Measurements from ENCODE around the gene CYP26B1. TPM values are rescaled to one million over a fixed set of nuclear protein-coding genes. Genes with fewer than 3 reads are reported as not detected.

The CYP26B1 gene
- total and polyA plus RNA-seq, 12 donors: 0.88 to 8.3 (median 4.7) TPM

DNA sequence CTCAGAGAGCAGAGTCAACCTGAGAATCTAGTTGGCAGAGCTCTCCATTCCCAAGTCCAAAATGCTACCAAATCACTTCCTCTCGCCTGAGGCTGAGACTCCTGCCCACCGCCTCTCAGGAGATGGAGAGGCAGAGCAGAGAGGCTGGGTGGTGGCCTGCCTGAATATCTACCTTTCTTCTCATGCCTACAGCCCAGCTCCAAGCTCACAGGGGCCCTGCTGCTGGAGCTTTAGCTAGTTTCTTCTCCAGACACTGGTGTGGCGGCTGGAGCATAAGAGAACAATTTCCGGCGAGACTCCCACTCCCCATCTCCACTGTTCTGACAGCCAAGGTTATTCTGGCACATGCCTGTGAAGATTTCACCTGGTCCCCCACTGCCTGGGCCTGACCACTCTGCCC, 8.1 kb upstream of the CYP26B1 start:
- Histone ChIP-seq H3K4me1 (no peaks in the 10 kb centered on the region), H3K36me3 (no peaks in the 10 kb centered on the region), H3K9me3 (no peaks in the 10 kb centered on the region), H3K27ac (no peak overlapping the region), H3K4me3 (no peak overlapping the region), H3K27me3 (peaks cover 0 to 63% (median 30%) of the 10 kb centered on the region in 7 donors)
- no peak for DNase-seq
- no peak for ATAC-seq
- intact Hi-C loops (cut with DNase I): loop anchor here in 6 of 10 donors (2.0 to 10.0 kb wide), 6 partner anchors 231 to 589 kb away; no protein-coding TSS in a partner anchor
- 90 to 91% methylated on average over 5 of the region's 5 CpGs for WGBS, 2 donors
- TF ChIP-seq, protein P1, sequence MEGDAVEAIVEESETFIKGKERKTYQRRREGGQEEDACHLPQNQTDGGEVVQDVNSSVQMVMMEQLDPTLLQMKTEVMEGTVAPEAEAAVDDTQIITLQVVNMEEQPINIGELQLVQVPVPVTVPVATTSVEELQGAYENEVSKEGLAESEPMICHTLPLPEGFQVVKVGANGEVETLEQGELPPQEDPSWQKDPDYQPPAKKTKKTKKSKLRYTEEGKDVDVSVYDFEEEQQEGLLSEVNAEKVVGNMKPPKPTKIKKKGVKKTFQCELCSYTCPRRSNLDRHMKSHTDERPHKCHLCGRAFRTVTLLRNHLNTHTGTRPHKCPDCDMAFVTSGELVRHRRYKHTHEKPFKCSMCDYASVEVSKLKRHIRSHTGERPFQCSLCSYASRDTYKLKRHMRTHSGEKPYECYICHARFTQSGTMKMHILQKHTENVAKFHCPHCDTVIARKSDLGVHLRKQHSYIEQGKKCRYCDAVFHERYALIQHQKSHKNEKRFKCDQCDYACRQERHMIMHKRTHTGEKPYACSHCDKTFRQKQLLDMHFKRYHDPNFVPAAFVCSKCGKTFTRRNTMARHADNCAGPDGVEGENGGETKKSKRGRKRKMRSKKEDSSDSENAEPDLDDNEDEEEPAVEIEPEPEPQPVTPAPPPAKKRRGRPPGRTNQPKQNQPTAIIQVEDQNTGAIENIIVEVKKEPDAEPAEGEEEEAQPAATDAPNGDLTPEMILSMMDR (IDR thresholded peaks at IDR 0.05): no peak

DNA sequence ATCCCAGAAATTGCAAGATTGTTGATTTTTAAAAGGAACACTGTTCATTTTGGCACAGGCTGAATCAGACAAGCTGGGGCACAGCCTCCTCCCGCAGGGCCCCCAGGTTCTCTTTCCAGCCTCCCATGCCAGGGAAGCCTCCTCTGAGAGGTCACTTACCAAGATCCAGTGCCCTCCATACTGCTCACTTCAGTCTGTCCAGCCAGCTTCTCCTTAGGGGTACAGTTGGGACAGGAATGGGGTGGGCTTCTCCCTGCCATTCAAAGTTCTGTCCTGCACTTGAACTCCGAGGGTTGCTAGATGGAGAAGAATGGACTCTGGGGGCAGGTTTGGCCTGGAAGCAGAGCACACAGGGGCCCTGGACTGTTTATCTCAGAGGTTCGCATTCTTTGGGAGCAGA, 7.5 kb upstream of the CYP26B1 start:
- 86 to 90% methylated on average over 3 of the region's 3 CpGs for WGBS, 2 donors
- Histone ChIP-seq H3K4me3 (no peak overlapping the region), H3K27me3 (peaks cover 0 to 67% (median 31%) of the 10 kb centered on the region in 7 donors), H3K36me3 (no peaks in the 10 kb centered on the region), H3K27ac (no peak overlapping the region), H3K9me3 (no peaks in the 10 kb centered on the region), H3K4me1 (peaks cover 0 to 6% (median 1%) of the 10 kb centered on the region in 9 donors)
- DNase-seq (no peak), ATAC-seq (no peak)
- TF ChIP-seq, protein P1 (IDR thresholded peaks at IDR 0.05): no peak
- intact Hi-C loops (cut with DNase I): loop anchor here in 6 of 10 donors (2.0 to 10.0 kb wide), 6 partner anchors 230 to 590 kb away; no protein-coding TSS in a partner anchor

- intact Hi-C loops (cut with DNase I): loop anchor here in 9 of 10 donors (2.0 to 10.0 kb wide), 12 partner anchors 230 to 607 kb away; no protein-coding TSS in a partner anchor
- Histone ChIP-seq H3K9me3 (no peaks in the 10 kb centered on the region), H3K27me3 (peaks cover 5 to 74% (median 37%) of the 10 kb centered on the region in 7 donors), H3K36me3 (no peaks in the 10 kb centered on the region), H3K4me3 (no peak overlapping the region), H3K4me1 (peaks cover 4 to 12% (median 8%) of the 10 kb centered on the region in 9 donors), H3K27ac (no peak overlapping the region)
- ATAC-seq: no peak
- 77 to 83% methylated on average over 16 of the region's 16 CpGs for WGBS, 2 donors
- DNase-seq: peak in 1 of 2 donors; percentile 2
- TF ChIP-seq, protein P1 (IDR thresholded peaks at IDR 0.05): no peak
These were observed 6.8 kb upstream of the CYP26B1 start for GRCh38 chr2:72154386-72154975.

DNA sequence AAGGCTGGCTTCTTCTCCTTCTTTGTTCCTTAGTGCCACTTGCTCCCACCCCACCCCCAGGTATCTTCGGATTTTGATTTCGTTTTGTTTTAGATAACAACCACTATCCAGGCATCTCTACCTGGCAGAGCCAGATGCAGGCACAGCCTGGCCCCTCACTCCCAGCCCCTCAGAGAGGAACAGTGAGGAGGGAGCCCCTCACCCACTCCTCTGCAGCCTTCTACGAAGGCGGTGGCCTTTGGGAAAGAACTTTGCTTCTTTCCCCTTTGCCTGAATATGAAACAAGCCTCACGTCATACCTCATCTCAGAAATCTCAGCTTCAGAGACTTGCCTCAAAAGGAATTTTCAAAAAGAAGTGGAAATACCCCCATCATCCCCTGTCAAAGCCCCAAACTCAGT, 6.3 kb upstream of the CYP26B1 start:
- Histone ChIP-seq H3K27ac (no peak overlapping the region), H3K36me3 (no peaks in the 10 kb centered on the region), H3K27me3 (peaks cover 8 to 80% (median 43%) of the 10 kb centered on the region in 7 donors), H3K9me3 (no peaks in the 10 kb centered on the region), H3K4me3 (no peak overlapping the region), H3K4me1 (peaks cover 8 to 17% (median 12%) of the 10 kb centered on the region in 9 donors)
- ATAC-seq (no peak), DNase-seq (no peak)
- intact Hi-C loops (cut with DNase I): loop anchor here in 9 of 10 donors (2.0 to 10.0 kb wide), 12 partner anchors 229 to 607 kb away; no protein-coding TSS in a partner anchor
- TF ChIP-seq, protein P1 (IDR thresholded peaks at IDR 0.05): no peak
- WGBS, 2 donors: 90 to 96% methylated on average over 5 of the region's 5 CpGs

Measured in heart right ventricle (tissue), 16 donors.